Measurements from ENCODE around the gene TBC1D32. TPM values are rescaled to one million over a fixed set of nuclear protein-coding genes. Genes with fewer than 3 reads are reported as not detected.
"Not testable (repeated sequence)": the region's sequence is repeated elsewhere in the genome, so short reads cannot be mapped to it uniquely, and the experiment has no call there.

TBC1D32 gene
- total RNA-seq, 1 experiment from 2014 or later = 2.6 TPM

DNA sequence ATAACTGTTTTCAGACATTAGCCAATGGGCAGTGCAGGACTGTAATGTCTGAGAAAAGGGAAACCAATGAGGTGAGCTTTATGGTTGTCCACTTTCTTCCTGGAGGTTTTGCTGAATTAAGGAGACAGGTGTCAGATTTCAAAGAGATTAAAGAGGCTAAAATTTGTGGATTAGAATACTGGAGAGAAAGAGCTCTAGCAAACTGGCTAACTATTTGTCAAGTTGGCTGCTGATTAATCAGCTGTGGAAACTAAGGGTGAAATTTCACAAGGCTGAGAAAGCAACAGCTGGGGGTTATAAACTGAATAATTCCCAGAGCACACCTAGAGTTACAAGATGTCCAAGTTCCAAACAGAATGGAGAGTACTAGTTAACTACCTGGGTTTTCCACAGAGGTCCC is 198.9 kb downstream of the TBC1D32 start:
- no peak for DNase-seq (ENCODE audit: low read depth)

DNA sequence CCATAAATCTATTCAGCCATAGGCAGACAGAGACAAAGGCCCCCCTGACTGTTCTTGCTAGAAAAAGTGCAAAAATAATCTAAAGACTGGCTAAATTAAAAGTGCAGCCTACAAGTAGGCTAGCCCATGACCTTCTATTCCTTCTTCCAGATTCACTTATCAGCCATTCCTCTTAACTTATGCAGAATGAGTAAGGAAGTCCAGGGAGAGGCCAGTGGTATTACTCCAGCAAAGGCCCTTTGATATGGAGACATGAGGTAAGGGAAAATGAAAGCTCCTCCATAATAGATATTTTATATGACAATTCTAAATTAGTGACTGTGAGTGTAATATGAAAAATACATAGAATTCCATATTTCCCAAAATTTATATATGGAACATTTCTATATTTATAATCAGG is 199.4 kb downstream of the TBC1D32 start:
- no peak for DNase-seq (ENCODE audit: low read depth)

- DNase-seq (ENCODE audit: low read depth) = no peak
Observed at GRCh38 chr6:121124600-121124999, 209.7 kb downstream of the TBC1D32 start.

GRCh38 chr6:121112356-121112755 is 221.9 kb downstream of the TBC1D32 start:
- DNase-seq (ENCODE audit: low read depth) = no peak

- DNase-seq (ENCODE audit: low read depth) = no peak
Observed at GRCh38 chr6:121110733-121111132, 223.5 kb downstream of the TBC1D32 start.

- DNase-seq (ENCODE audit: low read depth) = no peak
Observed at GRCh38 chr6:121106962-121107361, 227.3 kb downstream of the TBC1D32 start.

DNA sequence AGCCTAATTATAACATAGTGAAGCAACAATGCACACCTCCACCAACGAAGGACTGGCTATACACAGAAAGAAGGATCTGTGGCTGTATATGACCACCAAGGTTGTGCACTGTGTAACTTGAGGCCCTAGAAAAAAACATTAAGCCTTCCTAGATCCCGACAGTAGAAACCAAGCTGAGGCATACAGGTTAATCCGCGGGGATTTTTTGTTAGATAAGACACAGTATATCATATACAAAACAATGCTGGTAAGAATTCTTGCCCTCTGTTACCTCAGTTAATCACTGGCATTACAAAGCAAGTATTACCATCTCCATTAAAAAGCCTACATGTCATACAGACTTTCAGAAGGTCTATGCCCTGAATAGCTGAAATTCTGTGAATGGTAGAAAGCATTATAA is 228.8 kb downstream of the TBC1D32 start:
- no peak for DNase-seq (ENCODE audit: low read depth)

- peak; percentile 4 for DNase-seq (ENCODE audit: low read depth)
Observed at GRCh38 chr6:121093928-121094327, 240.4 kb downstream of the TBC1D32 start.

DNA sequence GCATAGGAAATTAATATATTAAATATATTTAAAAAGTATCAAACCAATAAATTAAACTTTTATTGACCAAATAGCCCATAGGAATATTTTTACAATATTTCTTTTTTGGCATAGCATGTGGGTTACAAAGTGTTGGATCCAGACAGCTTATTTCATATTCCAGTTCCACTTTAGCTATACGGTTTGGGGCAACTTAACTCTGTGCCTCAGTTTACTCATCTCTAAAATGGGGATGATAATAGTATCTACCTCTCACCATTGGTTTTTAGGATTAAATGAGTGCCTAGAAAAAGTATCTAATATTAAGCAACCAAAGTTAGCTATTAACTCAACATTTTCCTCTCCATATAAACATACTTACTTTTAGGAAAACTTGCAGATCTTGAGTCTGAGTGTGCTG is 243.8 kb downstream of the TBC1D32 start:
- no peak for DNase-seq (ENCODE audit: low read depth)

- DNase-seq (ENCODE audit: low read depth) = no peak
Observed at GRCh38 chr6:121086876-121087275, 247.4 kb downstream of the TBC1D32 start.

DNA sequence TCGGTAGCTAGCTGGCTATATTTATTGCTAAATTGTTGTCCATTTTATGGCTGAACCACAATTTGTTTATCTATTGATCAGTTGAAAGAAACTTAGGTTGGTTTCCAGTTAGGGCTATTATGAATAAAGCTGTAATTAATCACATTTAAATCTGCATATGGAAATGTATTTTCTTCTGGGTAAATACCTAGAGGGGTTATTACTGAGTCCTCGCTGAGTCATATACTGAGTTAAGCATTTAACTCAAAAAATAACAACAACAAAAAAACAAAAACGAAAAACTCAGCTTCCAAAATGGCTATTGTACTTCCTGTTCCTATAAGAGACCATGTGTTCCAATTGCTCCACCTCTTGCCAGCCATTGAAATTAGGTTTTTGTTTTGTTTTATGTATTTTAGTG is 258.2 kb downstream of the TBC1D32 start:
- DNase-seq (ENCODE audit: low read depth) = no peak

GRCh38 chr6:121068749-121069148 is 265.5 kb downstream of the TBC1D32 start:
- DNase-seq (ENCODE audit: low read depth) = not testable (repeated sequence)

GRCh38 chr6:121067381-121067780 is 266.9 kb downstream of the TBC1D32 start:
- no peak for DNase-seq (ENCODE audit: low read depth)

- DNase-seq (ENCODE audit: low read depth) = no peak
Observed at GRCh38 chr6:121064345-121064744, 269.9 kb downstream of the TBC1D32 start.

- DNase-seq (ENCODE audit: low read depth) = peak; percentile 32
Observed at GRCh38 chr6:121055572-121056163, 278.6 kb downstream of the TBC1D32 start.

DNA sequence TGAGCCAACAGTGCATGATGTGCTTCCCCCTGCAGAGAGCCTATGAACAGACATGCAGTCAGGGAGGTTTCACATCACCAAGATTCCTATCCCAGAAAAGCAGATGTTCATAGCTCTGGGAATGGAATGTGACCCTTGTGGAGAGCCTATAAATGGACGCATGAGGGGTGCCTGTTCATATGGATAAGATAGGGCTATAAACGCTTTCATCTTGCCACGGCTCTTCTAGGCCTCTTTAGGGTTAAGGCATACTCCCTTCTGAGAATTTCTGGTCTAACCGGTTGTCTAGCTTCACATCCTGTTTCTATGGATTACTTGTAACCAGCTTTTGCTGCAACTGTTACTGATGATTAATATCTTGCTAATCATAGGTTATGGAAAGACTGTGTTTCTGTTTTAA is 285.7 kb downstream of the TBC1D32 start:
- DNase-seq (ENCODE audit: low read depth) = not testable (repeated sequence)

DNA sequence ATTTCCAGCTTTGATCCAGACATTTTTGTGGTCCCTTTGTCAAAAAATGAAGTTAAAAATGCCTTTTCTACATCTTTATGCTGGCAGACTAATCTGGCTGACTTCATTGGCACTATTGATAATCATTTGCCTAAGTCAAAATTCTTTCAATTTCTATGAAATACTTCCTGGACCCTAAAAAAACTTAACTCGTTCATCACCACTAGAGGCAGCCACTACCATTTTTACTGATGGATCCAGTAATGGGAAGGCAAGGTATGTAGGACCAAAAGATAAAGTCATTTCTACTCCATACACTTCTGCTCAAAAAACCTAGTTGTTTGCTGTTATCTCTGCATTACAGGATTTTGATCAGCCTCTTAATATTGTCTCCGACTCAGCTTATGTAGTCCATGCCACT is 289.4 kb downstream of the TBC1D32 start:
- not testable (repeated sequence) for DNase-seq (ENCODE audit: low read depth)

GRCh38 chr6:121043706-121044105 is 290.6 kb downstream of the TBC1D32 start:
- DNase-seq (ENCODE audit: low read depth) = not testable (repeated sequence)

GRCh38 chr6:121043211-121043610 is 291.1 kb downstream of the TBC1D32 start:
- DNase-seq (ENCODE audit: low read depth) = not testable (repeated sequence)

- no peak for DNase-seq (ENCODE audit: low read depth)
Observed at GRCh38 chr6:121042766-121043165, 291.5 kb downstream of the TBC1D32 start.

- no peak for DNase-seq (ENCODE audit: low read depth)
Observed at GRCh38 chr6:121040831-121041230, 293.4 kb downstream of the TBC1D32 start.

GRCh38 chr6:121033091-121033490 is 301.2 kb downstream of the TBC1D32 start:
- DNase-seq (ENCODE audit: low read depth) = no peak

DNA sequence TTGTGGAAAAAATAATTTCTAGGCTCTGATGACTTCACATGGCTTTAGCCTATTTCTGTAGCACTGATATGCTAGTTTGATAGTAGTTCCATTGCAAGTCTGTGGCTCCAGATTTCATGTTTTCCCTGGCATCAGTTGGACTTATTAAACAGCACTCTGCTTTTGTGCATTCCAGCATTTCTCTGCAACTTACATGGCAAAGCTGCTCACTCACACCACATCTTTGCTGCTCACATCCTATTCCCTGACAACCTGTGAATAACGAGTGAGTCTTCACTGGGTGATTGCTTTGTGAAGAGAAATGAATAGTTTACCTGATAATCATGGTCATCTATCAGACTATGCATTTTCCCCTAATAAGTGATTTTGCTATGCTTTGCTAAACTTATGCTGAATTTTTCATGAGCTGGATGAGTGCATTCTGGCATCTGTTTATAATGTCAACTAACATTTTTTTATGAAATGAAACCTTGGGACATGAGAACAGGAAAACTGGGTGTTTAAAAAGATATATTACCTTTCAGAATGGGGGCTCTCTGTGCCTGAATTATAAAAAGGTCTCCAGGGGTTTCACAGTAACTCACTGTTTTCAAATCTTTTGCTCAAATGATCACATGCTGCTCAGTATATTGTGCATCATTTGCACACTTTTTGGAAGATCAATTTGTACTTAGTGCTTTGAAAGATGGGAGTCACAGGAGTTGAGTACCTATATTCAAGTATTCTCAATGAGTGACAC is 301.8 kb downstream of the TBC1D32 start:
- DNase-seq (ENCODE audit: low read depth) = no peak

All from M059J (cell line).